GM19239 (cell line): ENCODE results near the gene ATP5F1E.

Experiments used
- DNase-seq: peaks from one replicate; pipeline ENCODE4 v3.0.0; 2011; ENCODE audit warnings: low spot score; ENCODE audit not compliant: insufficient read length
- FAIRE-seq: peaks from 2 replicates; lab custom pipeline; 2011; peaks lifted over from hg19 to GRCh38; lab: Jason Lieb, UNC

The ATP5F1E gene

DNA sequence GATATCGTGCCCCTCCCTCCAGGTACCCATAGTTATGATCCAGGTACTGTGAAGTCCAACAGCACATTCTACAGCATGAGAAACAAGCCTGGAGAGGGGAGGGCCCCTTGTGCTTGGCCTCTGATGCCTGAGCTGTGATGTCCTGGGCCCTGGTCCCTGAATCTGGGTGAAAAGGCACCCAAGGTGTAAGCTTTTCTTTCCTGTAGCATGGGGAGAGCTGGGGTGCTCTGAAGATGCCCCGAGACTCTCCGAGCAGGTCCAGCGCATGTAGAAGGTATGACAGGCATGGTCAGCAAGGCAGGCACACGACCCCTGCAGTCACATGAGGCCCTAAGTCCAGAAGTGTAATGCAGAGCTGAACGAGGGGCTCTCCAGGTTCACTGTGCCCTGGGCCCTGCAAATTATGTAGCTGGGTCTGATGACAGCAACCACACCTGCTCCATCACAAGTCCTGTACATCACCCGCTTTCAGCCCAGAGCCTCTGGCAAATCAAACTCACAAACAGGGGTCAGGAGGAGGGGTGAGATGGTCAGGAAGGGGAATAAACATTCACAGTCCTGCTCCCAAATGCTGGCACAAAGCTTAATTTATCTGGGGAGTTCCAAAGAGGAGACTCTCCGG is 23.3 kb downstream of the ATP5F1E start:
- DNase-seq (no peak), FAIRE-seq (no peak)

DNA sequence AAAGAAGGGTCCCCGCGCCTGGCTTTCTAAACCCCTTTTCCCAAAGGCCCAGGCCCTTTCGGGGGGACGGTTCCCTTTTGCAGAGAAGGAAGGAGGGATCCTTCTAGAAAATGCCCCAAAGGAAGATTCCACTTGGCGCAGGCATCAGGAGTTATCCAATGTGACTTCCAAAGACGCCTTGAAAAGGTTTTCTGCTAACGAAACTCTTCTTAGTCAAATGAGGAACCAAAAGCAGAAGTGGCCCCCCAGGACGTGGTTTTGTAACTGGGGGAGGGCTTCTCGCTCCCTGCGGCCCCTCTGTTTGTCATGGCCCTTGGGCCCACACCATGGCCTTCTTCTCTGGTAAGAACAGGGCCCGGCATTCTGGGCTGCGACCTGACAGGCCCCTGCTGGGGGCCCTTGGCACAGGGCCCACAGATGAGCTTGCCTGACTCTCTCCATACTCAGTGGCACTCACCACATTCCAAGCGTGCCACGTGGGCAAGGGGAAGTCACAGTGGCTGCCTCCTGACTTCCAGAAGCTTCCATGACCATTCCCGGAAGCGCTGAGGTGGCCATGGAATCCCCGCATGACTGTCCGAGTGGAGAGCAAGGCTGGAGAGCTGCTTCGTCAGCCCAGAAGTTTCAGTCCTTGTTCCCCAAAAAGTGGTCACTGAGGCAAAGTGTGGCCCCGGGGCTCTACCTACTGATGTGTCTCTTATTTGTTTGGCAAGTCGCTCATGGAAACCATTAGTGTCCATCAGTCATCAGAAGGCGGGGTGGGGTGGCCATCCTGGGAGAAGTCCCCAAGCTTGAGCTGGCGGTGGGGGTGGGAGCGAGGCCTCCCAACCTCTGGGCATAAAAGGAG is 24.2 kb downstream of the ATP5F1E start:
- DNase-seq (peak; percentile 82), FAIRE-seq (peak; percentile 76)

DNA sequence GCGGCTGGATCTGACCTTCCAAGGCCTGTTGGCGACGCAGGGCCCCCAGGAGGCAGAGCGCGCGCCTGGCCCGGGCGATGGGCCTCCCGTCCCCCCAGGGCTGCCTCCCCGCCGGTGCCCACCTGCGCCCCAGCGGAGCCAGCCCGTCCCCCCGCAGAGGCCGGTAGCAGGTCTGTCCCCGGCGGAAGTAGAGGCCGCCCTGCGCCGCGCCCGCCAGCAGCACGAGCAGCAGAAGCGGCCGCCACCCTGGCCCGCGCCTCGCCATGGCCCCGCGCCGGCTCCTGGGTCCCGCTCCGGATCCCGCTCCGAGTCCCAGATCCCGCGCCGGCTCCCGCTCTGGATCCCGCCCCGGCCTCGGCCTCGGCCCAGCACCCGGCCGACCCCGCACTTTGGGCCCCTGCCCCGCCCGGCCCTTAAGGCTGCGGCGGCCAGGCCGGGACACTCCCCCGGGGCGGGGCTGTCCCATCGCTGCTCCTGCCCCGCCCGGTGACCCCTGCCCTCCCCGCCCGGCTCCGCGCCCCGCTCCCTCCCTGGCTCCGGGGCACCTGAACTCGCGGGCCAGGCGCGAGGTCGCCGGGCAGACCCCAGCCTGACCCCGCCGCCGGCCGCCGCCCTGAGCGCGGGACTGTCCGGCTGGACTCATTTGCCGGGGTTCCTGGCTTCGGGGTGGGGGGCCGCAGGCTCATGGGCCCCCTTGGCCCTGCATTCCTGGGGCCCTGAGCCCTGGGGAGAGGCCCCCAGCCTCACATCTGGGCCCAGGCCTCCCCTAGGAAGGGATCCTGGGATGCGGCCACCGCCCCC is 25.1 kb downstream of the ATP5F1E start, which contains the start of gene CTSZ:
Gene CTSZ, minus strand, starts transcription at position 391 of the 801 bp plus-strand sequence. Its CDS starts 126 bp downstream, at position 265.
- FAIRE-seq = no peak
- DNase-seq = no peak

DNA sequence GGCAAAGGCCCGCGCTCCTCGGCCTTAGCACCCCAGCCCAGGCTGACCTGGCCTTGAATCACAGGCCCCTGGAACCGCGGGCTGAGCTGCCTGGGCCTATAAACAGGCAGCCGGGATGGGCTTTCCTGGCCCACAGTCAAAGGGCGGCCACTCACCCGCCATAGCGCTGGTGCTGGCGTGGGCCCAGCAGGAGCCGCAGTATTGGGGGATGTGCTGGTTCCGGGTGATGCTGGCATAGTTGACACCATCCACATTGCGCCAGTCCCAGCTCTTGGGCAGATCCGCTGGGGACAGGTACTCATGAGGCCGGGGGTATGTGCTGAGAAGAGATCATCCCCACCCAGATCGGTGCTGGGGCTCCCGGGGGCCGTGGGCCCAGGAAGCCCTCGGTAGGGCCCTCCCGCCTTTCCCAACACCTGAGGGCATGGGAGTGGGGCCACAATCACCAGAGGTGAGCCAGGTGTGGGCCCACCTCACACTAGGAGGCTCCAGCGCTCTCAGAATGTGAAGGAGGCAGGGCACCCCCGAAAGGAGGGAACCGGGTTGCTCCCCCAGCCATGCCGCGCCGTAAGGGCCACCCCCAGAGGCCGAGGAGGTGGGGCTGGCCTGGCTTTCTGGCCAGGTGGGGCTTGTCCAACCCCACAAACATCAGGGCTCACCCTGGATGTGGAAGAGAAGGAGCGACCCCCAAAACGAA is 25.8 kb downstream of the ATP5F1E start:
- FAIRE-seq = no peak

DNA sequence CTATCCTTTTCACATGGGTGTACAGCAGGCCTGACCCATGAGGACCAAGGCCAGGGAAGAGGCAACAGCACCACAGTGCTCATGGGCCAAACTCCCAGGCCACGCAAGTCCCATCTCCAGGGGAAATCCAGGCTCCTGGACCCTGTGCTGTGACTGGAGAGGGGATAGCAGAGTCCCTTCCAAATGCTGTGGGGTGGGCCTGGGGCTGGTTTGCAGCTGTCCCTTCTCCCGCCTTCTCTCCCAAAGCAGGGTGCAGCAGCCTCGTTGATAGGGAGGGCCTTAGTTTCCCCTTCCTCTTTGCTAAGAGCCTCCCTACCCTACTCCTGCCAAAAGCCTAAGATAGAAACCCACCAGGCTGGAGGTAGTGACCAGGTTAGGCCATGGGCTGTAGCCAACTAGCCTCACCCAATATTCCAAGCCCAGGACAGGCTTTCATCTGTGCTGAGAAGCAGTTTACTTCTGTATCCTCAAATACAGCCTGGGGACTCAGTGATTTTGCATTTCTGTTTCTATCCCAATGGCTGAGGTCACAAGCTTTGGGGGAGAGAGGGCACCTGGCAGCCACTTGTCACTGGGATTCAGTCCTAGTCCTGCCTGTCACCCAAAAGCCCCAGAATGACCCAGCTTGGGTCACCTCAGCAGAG is 26.5 kb downstream of the ATP5F1E start:
- DNase-seq (no peak), FAIRE-seq (no peak)

More for the DNA sequence above, 25.8 kb downstream of the ATP5F1E start:
- no peak for DNase-seq

DNA sequence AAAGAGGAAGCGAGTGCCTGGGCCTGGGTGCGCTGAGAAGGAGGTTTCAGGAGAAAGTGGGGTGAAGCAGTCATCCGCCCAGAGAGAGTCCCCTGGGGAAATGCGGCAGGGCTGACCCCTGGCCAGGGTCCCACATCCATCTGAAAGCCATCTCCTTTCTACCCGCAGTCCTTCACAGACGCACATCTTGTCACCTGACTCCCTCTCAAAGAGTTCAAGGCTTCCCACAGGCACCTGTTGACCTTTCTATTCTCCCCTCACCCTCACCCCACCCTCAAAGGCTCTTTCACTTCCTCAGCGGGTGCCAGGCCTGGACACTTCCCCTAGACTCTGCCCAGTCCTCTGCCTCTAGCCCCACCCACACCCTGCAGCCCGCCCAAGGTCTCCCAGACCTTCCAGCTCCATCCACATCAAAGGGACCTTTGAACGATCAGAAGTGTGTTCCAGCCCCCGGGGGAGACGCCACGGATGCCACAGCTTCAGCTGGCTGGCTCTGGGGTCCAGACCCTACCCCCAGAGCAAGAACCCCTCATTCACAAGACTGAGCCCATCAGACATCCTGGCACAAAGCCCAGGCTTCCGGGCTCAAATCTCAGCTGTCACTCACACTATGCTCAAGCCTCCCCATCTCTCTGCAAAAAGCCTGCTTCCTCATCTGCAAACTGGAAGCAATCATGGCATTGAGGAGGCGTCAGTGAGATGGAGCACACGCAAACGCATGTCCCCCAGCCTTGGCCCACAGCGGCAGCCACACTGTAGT is 27.2 kb downstream of the ATP5F1E start:
- peak; percentile 94 for DNase-seq
- FAIRE-seq = peak; percentile 93

DNA sequence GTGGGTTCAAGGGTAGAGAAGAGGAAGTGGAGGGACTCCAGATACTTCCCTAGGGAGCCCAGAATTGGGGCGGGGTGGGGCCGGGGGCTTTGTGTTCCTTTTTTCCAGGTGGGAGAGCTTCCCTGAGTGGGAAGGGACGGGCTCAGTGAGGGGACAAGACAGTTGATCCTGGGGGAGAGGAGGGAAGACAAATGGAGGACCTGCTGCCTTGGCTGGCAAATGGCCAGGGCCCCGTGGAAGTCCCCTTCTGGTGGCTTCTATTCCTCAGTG is 27.7 kb downstream of the ATP5F1E start:
- FAIRE-seq (no peak), DNase-seq (no peak)

DNA sequence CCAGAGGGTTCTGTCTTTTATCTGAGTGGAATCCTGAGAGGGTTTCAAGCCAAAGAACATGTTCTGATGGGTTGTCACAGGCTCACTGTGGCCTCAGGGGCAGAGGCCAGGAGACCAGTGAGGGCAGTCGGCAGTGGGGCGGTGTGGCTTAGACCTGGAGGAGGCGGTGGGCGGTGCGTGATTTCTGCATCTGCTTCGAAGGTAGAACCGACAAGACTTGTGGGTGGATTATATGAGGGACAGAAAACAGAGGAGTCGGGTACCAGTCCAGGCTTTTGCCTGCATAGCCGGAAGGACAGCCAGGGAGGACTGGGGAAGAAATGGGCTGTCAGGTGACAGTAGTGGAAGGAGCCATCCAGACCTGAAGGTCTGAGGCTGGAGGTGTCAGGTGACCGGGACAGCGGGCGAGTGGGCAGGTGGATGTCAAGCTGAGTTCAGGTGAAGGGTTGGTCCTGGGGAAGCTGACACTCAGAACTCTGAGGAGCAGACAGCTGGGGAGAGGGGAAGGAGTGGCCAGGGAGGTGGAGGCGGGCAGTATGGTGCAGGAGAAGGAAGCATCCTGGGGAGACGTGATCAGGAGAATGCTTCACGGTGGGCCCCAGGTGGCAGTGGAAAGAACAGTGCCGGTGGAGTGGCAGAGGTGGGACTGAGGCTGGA is 28.2 kb downstream of the ATP5F1E start:
- no peak for FAIRE-seq
- DNase-seq = no peak

DNA sequence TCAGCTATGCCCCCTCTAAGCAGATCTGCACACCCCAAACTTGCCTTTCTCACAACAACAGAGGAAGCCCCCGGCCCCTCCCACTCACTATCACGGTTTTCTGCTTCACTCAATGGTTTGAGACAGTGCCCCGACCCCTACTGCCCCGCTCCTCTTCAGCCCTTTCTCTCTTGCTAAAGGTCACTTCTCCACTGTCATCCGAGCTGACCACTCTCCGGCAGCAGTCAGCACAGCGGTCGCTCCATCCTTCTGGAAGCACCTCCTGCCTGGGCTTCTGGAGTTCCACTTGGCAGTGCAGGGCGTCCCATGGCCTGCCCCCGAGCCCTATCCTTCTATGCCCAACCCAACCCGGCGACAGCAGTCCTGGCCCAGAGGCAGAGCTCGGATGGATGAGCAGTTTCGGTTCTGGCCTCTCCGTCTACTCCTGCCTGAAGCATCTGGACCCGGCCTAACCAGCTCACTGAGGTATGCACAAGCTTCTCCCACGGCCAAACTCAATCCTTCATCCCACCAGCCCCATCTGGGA is 29.2 kb downstream of the ATP5F1E start:
- FAIRE-seq (no peak), DNase-seq (no peak)

DNA sequence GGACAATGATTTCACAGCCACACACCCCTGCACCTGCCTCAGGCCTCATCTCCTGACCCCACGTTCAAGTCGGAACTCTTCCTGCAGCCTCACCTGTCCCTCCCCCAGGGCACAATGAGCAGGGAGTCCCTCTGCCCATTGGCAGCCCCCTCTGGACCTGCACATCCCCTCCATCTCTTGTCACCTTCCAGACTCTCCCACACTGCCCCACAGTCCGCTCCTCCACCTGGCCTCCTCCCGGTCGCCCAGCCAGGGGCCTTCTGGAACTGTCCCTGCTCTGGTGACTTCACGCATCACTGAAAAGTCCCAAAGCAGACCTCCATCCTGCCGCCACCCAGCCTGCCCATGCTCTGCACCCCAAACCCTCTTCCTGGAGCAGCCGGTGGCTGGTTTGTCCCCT is 29.7 kb downstream of the ATP5F1E start:
- FAIRE-seq = no peak
- DNase-seq = no peak

DNA sequence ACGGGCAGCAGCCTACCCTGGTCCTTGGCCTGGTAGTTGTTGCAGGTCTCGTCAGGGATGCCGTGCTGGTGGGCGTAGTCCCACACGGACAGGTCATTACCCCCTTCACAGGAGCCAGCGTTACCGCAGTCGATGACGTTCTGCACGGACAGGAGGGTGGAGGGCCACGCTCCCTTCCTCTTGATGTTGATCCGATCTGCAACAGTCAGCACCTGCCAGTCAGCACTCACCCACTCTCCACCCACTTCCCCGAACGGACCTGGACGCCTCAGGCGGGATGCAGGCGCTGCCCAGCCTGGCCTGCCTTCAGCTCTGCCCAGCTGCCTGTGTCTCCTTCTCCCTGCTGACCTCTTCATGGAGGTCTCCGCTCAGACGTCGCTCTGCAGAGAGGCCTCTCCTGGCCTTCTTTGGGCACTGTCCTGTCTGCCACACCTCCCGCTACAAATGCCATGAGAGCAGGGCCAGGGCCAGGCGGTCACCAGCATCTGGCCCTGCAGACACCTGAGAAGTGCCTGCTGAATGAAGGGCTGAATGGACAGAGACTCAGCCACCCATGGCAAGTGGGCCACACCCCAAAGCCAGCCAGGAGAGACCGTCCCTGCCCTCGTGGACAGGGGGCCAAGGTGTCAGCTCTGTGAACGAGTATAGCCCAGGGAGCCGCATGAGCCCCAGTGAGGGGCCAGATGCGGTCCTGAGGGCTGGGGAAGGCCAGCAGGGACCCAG is 30.5 kb downstream of the ATP5F1E start:
- FAIRE-seq = no peak
- no peak for DNase-seq

DNA sequence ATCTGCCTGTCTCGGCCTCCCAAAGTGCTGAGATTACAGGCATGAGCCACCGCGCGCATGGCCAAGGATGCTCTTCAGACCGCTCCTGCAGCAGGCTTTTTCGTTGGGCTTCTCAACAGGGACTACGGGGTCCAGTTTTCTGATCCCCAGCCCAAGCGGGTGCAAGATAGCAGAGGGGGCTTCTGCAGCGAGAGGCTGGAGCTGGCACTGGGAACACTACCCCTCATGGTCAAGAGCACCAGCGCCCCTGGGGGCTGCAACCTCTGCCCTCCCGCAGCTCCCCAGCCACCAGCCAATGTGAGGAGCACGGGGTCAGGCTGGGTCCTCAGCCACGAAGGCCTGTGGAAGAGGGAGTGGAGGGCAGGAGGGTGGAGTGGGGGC is 31.1 kb downstream of the ATP5F1E start:
- DNase-seq (no peak), FAIRE-seq (no peak)

DNA sequence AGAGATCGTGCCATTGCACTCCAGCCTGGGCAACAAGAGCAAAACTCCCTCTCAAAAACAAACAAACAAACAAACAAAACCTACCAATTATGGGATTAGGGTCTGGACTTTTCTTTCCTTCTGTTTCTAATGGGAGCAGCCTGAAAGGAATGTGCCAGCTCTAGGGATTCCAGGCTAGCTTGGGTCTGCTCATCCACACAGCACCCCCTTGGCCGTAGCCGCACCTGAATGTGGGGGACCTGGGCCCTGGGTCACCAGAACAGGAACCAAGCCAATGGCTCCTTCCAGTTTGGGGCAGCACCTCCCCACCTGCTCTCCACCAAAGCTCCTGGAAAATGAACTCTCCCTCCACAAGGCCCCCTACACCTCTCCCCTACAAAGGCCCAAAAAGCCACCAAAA is 31.8 kb downstream of the ATP5F1E start:
- no peak for DNase-seq

DNA sequence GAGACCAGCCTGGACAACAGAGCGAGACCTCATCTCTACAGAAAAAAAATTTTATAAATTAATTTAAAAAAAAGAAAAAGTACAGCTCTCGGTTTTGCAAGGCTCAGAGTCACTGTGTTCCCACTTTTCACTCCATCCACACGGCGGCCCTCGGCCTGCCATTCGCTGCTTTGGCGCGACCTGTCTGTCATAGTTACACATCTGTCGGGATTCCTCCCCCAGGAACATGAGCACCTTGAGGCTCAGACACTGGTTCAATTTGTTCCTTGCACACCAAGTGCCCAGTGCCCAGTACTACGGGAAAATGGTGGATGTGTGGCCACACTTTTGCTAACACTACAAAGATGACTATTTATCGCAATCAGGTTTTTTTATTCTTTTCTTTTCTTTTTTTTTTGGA is 33.5 kb downstream of the ATP5F1E start:
- FAIRE-seq (no peak), DNase-seq (no peak)

More for the DNA sequence above, 31.8 kb downstream of the ATP5F1E start:
- no peak for FAIRE-seq

DNA sequence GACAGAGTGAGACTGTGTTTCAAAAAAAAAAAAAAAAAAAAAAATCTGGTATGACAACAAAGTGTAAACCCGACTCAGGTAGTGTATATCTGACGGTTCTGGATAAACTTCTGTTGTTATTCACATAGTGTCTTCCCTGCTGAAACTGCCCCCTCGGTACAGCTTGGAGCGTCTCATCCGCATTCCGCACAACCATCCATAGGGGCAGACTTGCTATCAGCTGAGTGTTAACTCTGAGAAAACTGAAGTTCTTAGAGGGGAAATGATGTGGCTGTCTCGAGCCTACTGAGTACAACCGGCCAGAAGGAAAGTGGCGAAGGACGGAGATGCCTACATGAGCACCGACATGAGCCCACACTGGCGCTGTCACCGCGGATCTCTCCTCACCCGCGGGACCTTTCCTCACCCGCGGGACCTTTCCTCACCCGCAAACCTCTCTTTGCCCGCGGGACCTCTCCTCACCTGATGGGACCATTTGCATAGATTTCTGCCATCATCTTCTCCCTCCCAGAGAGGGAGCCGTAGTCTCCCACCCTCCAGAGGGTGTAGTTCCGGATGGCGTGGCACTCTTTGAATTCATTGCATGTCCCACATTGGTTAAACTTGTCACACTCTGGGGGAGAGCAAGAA is 34.9 kb downstream of the ATP5F1E start:
- DNase-seq (no peak), FAIRE-seq (no peak)

DNA sequence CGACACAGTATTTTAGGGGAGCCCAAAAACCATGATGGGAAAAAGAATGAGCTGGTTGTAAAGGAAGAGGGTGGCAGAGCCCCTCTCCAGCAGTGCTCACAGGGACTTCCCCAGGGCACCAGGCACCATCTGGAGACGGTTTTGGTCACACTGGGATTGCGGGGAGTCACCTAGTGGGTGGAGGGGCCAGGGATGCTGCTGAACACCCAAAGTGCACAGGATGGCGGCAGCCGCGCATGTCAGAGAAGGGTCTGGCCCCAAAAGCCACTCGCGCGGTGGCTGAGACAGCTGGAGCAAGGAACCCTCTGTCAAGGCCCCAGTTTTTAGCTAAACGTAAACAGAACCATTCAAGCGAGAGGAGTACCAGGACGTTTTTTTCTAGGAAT is 35.9 kb downstream of the ATP5F1E start:
- DNase-seq (no peak), FAIRE-seq (no peak)

DNA sequence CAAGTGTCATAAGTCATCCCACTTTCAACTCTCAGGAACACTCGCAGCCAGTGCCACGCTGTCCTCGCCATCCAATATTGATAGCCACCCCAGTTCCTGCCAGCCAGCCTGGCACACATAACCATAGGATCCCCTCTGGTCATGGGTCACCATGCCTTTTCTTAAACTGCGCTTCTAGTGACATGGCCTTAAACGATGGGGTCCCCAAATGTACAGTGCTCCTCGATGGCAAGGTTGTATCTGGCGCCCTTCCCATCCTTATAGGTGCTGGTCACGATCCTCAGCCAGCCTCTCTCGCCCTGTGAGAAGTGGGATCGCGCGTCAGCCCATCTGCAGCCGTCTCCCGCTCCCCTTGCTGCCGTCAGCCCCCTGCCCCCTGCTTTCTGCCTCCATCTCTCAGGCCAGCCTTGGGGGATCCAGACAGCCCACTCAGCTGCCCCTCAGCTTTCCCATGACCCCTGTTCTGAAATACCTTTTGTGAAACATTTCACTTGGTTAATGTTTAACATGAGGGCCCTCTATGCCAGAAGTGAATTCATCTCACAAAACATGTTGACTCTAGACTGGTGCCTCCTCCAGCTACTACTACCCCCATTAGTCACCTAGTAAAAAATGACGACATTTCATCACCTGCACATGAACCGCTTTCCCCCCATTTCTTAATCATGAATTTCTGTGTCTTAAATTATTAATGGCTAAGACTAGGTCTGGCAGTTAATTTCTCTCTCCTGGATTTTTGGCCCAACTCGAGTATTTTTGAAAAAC is 36.5 kb downstream of the ATP5F1E start:
- no peak for FAIRE-seq
- DNase-seq = no peak
